Measurements from ENCODE around the gene TTC19. TPM values are rescaled to one million over a fixed set of nuclear protein-coding genes. Genes with fewer than 3 reads are reported as not detected.

Gene TTC19
- total and polyA plus RNA-seq, 2 of the 8 experiments (the other 6 are each of a cell fraction or from before 2014, with no cell fraction given), result 11.8 to 55.0 TPM

- H3K79me2 ChIP-seq (ENCODE audit: control insufficient read depth in 1 of 2, insufficient read depth in 2 of 2, low read length in 2 of 2), result peaks cover 7 to 13% of the 10 kb centered on the region in 2 experiments
- CTCF ChIA-PET (ENCODE audit: partially characterized antibody), result interaction anchor here (1.5 to 4.6 kb wide), 4 partner anchors 31 to 146 kb away, joined by 5 to 38 read pairs (median 8); partner anchors contain the start of gene ADORA2B
- WGBS, 2 experiments (ENCODE audit: extremely low coverage in 1 of 2, insufficient coverage in 1 of 2, insufficient read length in 1 of 2, insufficient replicate concordance in 2 of 2, low coverage in 1 of 2, low lambda C conversion rate in 2 of 2, missing lambda C conversion rate in 1 of 2), result 72% methylated on average over 6 of the region's 6 CpGs; no CpG with 5 or more reads in 1 of the 2 experiments
Measured at GRCh38 chr17:15996322-15996721, 3.3 kb upstream of the TTC19 start.

More at GRCh38 chr17:15996322-15996721, 3.3 kb upstream of the TTC19 start:
- TF ChIP-seq CHD2 (IDR thresholded peaks at IDR 0.05; ENCODE audit: low read length) (no peak), SIN3A (conservative IDR thresholded peaks at IDR 0.05 in 1 of 2, IDR thresholded peaks at IDR 0.05 in 1 of 2; ENCODE audit: low read depth in 1 of 2, low read length in 2 of 2) (no peak), SP1 (IDR thresholded peaks at IDR 0.05; ENCODE audit: low read depth, low read length) (no peak), SAP30 (IDR thresholded peaks at IDR 0.05; ENCODE audit: insufficient read depth, insufficient replicate concordance, low read length) (no peak), CEBPB (IDR thresholded peaks at IDR 0.05; ENCODE audit: low read depth, low read length) (peak; percentile 93)
- H3K27ac ChIP-seq (ENCODE audit: low read depth, low read length), result no peak overlapping the region
- no peak overlapping the region for H2BK20ac ChIP-seq (ENCODE audit: low read length)
- H2BK5ac ChIP-seq (ENCODE audit: low read depth, low read length), result no peak overlapping the region
- H4K91ac ChIP-seq (replicated peaks; ENCODE audit: insufficient read length, low read length), result no peak overlapping the region
- FAIRE-seq (no peak), DNase-seq (ENCODE audit: low read depth in 1 of 2, low spot score in 2 of 2) (peak in 1 of 2 experiments; percentile 27)
- H4K5ac ChIP-seq (ENCODE audit: insufficient read length, low read depth, low read length), result no peak overlapping the region
- peaks cover 4% of the 10 kb centered on the region for H3K23me2 ChIP-seq (ENCODE audit: low read depth, low read length)
- no peak overlapping the region for H2BK15ac ChIP-seq (ENCODE audit: low read length)
- no peak overlapping the region for H2AFZ ChIP-seq (ENCODE audit: low read length)
- no peak overlapping the region for H3K4ac ChIP-seq (replicated peaks; ENCODE audit: insufficient read length, low read depth, low read length)
- no peaks in the 10 kb centered on the region for H3K9me3 ChIP-seq (ENCODE audit: insufficient read depth in 2 of 2, low read depth in 1 of 2, low read length in 1 of 2)
- H3K79me1 ChIP-seq (ENCODE audit: low read depth, low read length), result peaks cover 8% of the 10 kb centered on the region
- H3K4me2 ChIP-seq (ENCODE audit: insufficient read depth in 1 of 2, low read depth in 2 of 2, low read length in 2 of 2), result no peak overlapping the region
- H3K4me1 ChIP-seq (replicated peaks in 1 of 4; ENCODE audit: control insufficient read depth in 3 of 4, insufficient read depth in 4 of 4, low read length in 3 of 4), result peaks cover 0 to 6% (median 2%) of the 10 kb centered on the region in 4 experiments; a peak in 3 of 7 replicates
- peaks cover 4 to 5% of the 10 kb centered on the region in 2 experiments for H4K20me1 ChIP-seq (replicated peaks in 1 of 2; ENCODE audit: control insufficient read depth in 1 of 2, insufficient read depth in 2 of 2, low read length in 2 of 2)
- H4K8ac ChIP-seq (ENCODE audit: extremely low read depth, insufficient read depth, low read length), result no peak overlapping the region
- no peak overlapping the region for H2AK5ac ChIP-seq (ENCODE audit: low read depth, low read length)
- H3K9ac ChIP-seq (replicated peaks in 1 of 4; ENCODE audit: extremely low read depth in 1 of 4, low read depth in 3 of 4, low read length in 3 of 4), result no peak overlapping the region
- H2BK120ac ChIP-seq (replicated peaks; ENCODE audit: low read depth, low read length), result no peak overlapping the region
- POLR2A ChIA-PET (ENCODE audit: partially characterized antibody), result interaction anchor here (0.7 to 4.5 kb wide), 4 partner anchors 23 to 54 kb away, joined by 3 to 41 read pairs (median 3); partner anchors contain the start of gene ADORA2B
- H3K14ac ChIP-seq (ENCODE audit: insufficient read length), result no peak overlapping the region
- H2BK12ac ChIP-seq (ENCODE audit: low read depth, low read length), result no peak overlapping the region
- no peak overlapping the region for H3K4me3 ChIP-seq (ENCODE audit: extremely low read depth in 1 of 4, insufficient read depth in 2 of 4, low read depth in 3 of 4, low read length in 4 of 4)
- peaks cover 0 to 5% (median 2%) of the 10 kb centered on the region in 4 experiments; a peak in 5 of 8 replicates for H3K36me3 ChIP-seq (ENCODE audit: control insufficient read depth in 2 of 4, insufficient read depth in 4 of 4, low read length in 3 of 4)
- H3K56ac ChIP-seq (replicated peaks; ENCODE audit: insufficient read length, low read depth, low read length), result no peak overlapping the region
- no peak overlapping the region for H3K18ac ChIP-seq (ENCODE audit: extremely low read depth, low read length)
- no peaks in the 10 kb centered on the region for H3K27me3 ChIP-seq (replicated peaks in 1 of 4; ENCODE audit: control insufficient read depth in 3 of 4, extremely low read depth in 1 of 4, insufficient read depth in 3 of 4, low read length in 3 of 4)
- no peak overlapping the region for H3K23ac ChIP-seq (ENCODE audit: insufficient read length)

All from H1 (cell line).